NCI-H446 treated with DMSO at 0.1 percent for 48 hours (cell line): ENCODE data around the gene TNFRSF25.

ENCODE experiments used
- DNase-seq: peaks from one replicate; lab custom pipeline; 2025; lab: John Stamatoyannopoulos, UW

TNFRSF25 gene

GRCh38 chr1:6488602-6489382 lies 22.8 kb upstream of the TNFRSF25 start:
- DNase-seq = no peak

GRCh38 chr1:6487804-6488484 lies 22.0 kb upstream of the TNFRSF25 start:
- no peak for DNase-seq

- peak; percentile 36 for DNase-seq
These were observed 20.5 kb upstream of the TNFRSF25 start for GRCh38 chr1:6486433-6487011.

GRCh38 chr1:6485168-6486101 lies 19.5 kb upstream of the TNFRSF25 start:
- no peak for DNase-seq

- no peak for DNase-seq
These were observed 18.8 kb upstream of the TNFRSF25 start for GRCh38 chr1:6484826-6485167.

- DNase-seq = no peak
These were observed 17.8 kb upstream of the TNFRSF25 start for GRCh38 chr1:6483761-6484117.

GRCh38 chr1:6483017-6483760 lies 17.2 kb upstream of the TNFRSF25 start:
- DNase-seq = no peak

- DNase-seq = no peak
These were observed 15.8 kb upstream of the TNFRSF25 start for GRCh38 chr1:6481820-6482219.

GRCh38 chr1:6477039-6477820 lies 11.3 kb upstream of the TNFRSF25 start:
- DNase-seq = no peak

GRCh38 chr1:6476483-6476882 lies 10.5 kb upstream of the TNFRSF25 start:
- no peak for DNase-seq

GRCh38 chr1:6475381-6476133 lies 9.6 kb upstream of the TNFRSF25 start:
- DNase-seq = no peak

- DNase-seq = no peak
These were observed 8.9 kb upstream of the TNFRSF25 start for GRCh38 chr1:6474815-6475282.

- no peak for DNase-seq
These were observed 8.2 kb upstream of the TNFRSF25 start for GRCh38 chr1:6473974-6474814.

- no peak for DNase-seq
These were observed 7.2 kb upstream of the TNFRSF25 start for GRCh38 chr1:6473156-6473555.

- no peak for DNase-seq
These were observed 6.4 kb upstream of the TNFRSF25 start for GRCh38 chr1:6472391-6472790.

GRCh38 chr1:6471970-6472368 lies 6.0 kb upstream of the TNFRSF25 start:
- DNase-seq = no peak

- DNase-seq = no peak
These were observed 5.4 kb upstream of the TNFRSF25 start for GRCh38 chr1:6471086-6471969.
